Measurements from ENCODE around the gene OLFML2A.
A peak's percentile ranks its signal among the peaks of the same experiment; 100 is the strongest.

OLFML2A gene

GRCh38 chr9:124757616-124758015 lies 19.3 kb upstream of the OLFML2A start:
- Histone ChIP-seq H3K27me3 (ENCODE audit: insufficient read depth, low read length, poor library complexity, severe bottlenecking) (no peaks in the 10 kb centered on the region), H3K4me1 (ENCODE audit: insufficient read depth, low read length, poor library complexity, severe bottlenecking) (peaks cover 10% of the 10 kb centered on the region), H2AFZ (ENCODE audit: low read length) (no peak overlapping the region), H3K9me3 (ENCODE audit: insufficient read depth, low read depth, low read length) (no peaks in the 10 kb centered on the region), H3K9ac (ENCODE audit: low read depth, low read length, poor library complexity, severe bottlenecking) (no peak overlapping the region), H4K20me1 (ENCODE audit: insufficient read depth, low read length, poor library complexity, severe bottlenecking) (no peaks in the 10 kb centered on the region), H3K4me3 (ENCODE audit: low read length, poor library complexity, severe bottlenecking) (no peak overlapping the region), H3F3A (ENCODE audit: low read depth) (no peaks in the 10 kb centered on the region), H3K79me2 (ENCODE audit: insufficient read depth, low read length) (no peaks in the 10 kb centered on the region), H3K4me2 (ENCODE audit: low read depth, low read length, poor library complexity, severe bottlenecking) (no peak overlapping the region), H3K36me3 (ENCODE audit: insufficient read depth, low read length) (no peaks in the 10 kb centered on the region), H3K9me2 (replicated peaks; ENCODE audit: low read depth, low read length) (no peaks in the 10 kb centered on the region)
- no peak for TF ChIP-seq EZH2phosphoT487 (IDR thresholded peaks at IDR 0.05; ENCODE audit: borderline replicate concordance)
- TF ChIP-seq CTCF (conservative IDR thresholded peaks at IDR 0.05; ENCODE audit: low read length): no peak

GRCh38 chr9:124758061-124758460 lies 18.9 kb upstream of the OLFML2A start:
- H3K27me3 ChIP-seq (ENCODE audit: insufficient read depth, low read length, poor library complexity, severe bottlenecking): no peaks in the 10 kb centered on the region
- H3K9ac ChIP-seq (ENCODE audit: low read depth, low read length, poor library complexity, severe bottlenecking): no peak overlapping the region
- TF ChIP-seq EZH2phosphoT487 (IDR thresholded peaks at IDR 0.05; ENCODE audit: borderline replicate concordance) (no peak), CTCF (conservative IDR thresholded peaks at IDR 0.05; ENCODE audit: low read length) (no peak)
- peak overlapping the region; percentile 15 for H3K4me2 ChIP-seq (ENCODE audit: low read depth, low read length, poor library complexity, severe bottlenecking)
- H3K9me2 ChIP-seq (replicated peaks; ENCODE audit: low read depth, low read length): no peaks in the 10 kb centered on the region
- no peaks in the 10 kb centered on the region for H4K20me1 ChIP-seq (ENCODE audit: insufficient read depth, low read length, poor library complexity, severe bottlenecking)
- H3K9me3 ChIP-seq (ENCODE audit: insufficient read depth, low read depth, low read length): no peaks in the 10 kb centered on the region
- H3K4me3 ChIP-seq (ENCODE audit: low read length, poor library complexity, severe bottlenecking): no peak overlapping the region
- H3F3A ChIP-seq (ENCODE audit: low read depth): no peaks in the 10 kb centered on the region
- peaks cover 10% of the 10 kb centered on the region for H3K4me1 ChIP-seq (ENCODE audit: insufficient read depth, low read length, poor library complexity, severe bottlenecking)
- H3K79me2 ChIP-seq (ENCODE audit: insufficient read depth, low read length): no peaks in the 10 kb centered on the region
- H3K36me3 ChIP-seq (ENCODE audit: insufficient read depth, low read length): no peaks in the 10 kb centered on the region
- H2AFZ ChIP-seq (ENCODE audit: low read length): no peak overlapping the region

GRCh38 chr9:124758691-124759090 lies 18.2 kb upstream of the OLFML2A start:
- Histone ChIP-seq H3K79me2 (ENCODE audit: insufficient read depth, low read length) (no peaks in the 10 kb centered on the region), H3F3A (ENCODE audit: low read depth) (no peaks in the 10 kb centered on the region), H3K27me3 (ENCODE audit: insufficient read depth, low read length, poor library complexity, severe bottlenecking) (no peaks in the 10 kb centered on the region), H3K9me3 (ENCODE audit: insufficient read depth, low read depth, low read length) (no peaks in the 10 kb centered on the region), H3K36me3 (ENCODE audit: insufficient read depth, low read length) (no peaks in the 10 kb centered on the region), H3K4me2 (ENCODE audit: low read depth, low read length, poor library complexity, severe bottlenecking) (no peak overlapping the region), H2AFZ (ENCODE audit: low read length) (no peak overlapping the region), H3K4me3 (ENCODE audit: low read length, poor library complexity, severe bottlenecking) (no peak overlapping the region), H3K4me1 (ENCODE audit: insufficient read depth, low read length, poor library complexity, severe bottlenecking) (peaks cover 10% of the 10 kb centered on the region), H3K9me2 (replicated peaks; ENCODE audit: low read depth, low read length) (no peaks in the 10 kb centered on the region), H4K20me1 (ENCODE audit: insufficient read depth, low read length, poor library complexity, severe bottlenecking) (no peaks in the 10 kb centered on the region), H3K9ac (ENCODE audit: low read depth, low read length, poor library complexity, severe bottlenecking) (no peak overlapping the region)
- TF ChIP-seq EZH2phosphoT487 (IDR thresholded peaks at IDR 0.05; ENCODE audit: borderline replicate concordance): no peak
- no peak for TF ChIP-seq CTCF (conservative IDR thresholded peaks at IDR 0.05; ENCODE audit: low read length)
